OCI-LY1 (cell line): ENCODE results near the gene CELA2A.
"Not testable (repeated sequence)": the region's sequence is repeated elsewhere in the genome, so short reads cannot be mapped to it uniquely, and the experiment has no call there.

Experiments
- H2AFZ ChIP-seq: fragments of 200-600 bp; sonication (generic), shearing (Covaris generic); 2 replicates; pipeline ENCODE4 v1.6.0; 2014; ENCODE audit warnings: antibody characterized with exemption, mild to moderate bottlenecking, low read length
- H3F3A ChIP-seq: fragments of 200-600 bp; sonication (generic), shearing (Covaris generic); 2 replicates; pipeline ENCODE4 v1.6.0; 2014; ENCODE audit warnings: mild to moderate bottlenecking, antibody characterized with exemption, low read length, moderate library complexity; ENCODE audit not compliant: insufficient read depth
- H3K27ac ChIP-seq: fragments of 200-600 bp; sonication (generic); 2 replicates; pipeline ENCODE4 v1.5.1; 2014; ENCODE audit warnings: low read length, mixed run types, mild to moderate bottlenecking, low read depth; ENCODE audit not compliant: poor library complexity, severe bottlenecking
- H3K27me3 ChIP-seq: fragments of 200-600 bp; sonication (generic); 2 replicates; pipeline ENCODE4 v1.6.0; 2014; ENCODE audit warnings: antibody characterized with exemption, mild to moderate bottlenecking, low read length, moderate library complexity; ENCODE audit not compliant: insufficient read depth
- H3K36me3 ChIP-seq: fragments of 200-600 bp; sonication (generic); 2 replicates; pipeline ENCODE4 v1.6.1; 2014; ENCODE audit warnings: mild to moderate bottlenecking, antibody characterized with exemption, low read length, moderate library complexity, mixed read lengths; ENCODE audit not compliant: insufficient read depth
- H3K4me1 ChIP-seq: fragments of 200-600 bp; sonication (generic); 2 replicates; pipeline ENCODE4 v1.5.1; 2014; ENCODE audit warnings: mild to moderate bottlenecking, low read length, moderate library complexity; ENCODE audit not compliant: insufficient read depth, severe bottlenecking
- H3K4me2 ChIP-seq: fragments of 200-600 bp; sonication (generic), shearing (Covaris generic); 2 replicates; pipeline ENCODE4 v1.6.1; 2014; ENCODE audit warnings: low read length
- H3K4me3 ChIP-seq: fragments of 200-600 bp; sonication (generic); 2 replicates; pipeline ENCODE4 v1.5.1; 2014; ENCODE audit warnings: low read length, low read depth, mild to moderate bottlenecking, mixed read lengths; ENCODE audit not compliant: poor library complexity, severe bottlenecking
- H3K79me2 ChIP-seq: fragments of 200-600 bp; shearing (Covaris generic); 2 replicates; pipeline ENCODE4 v1.6.1; 2016; ENCODE audit warnings: mixed run types, low read length, mixed read lengths; ENCODE audit not compliant: insufficient read depth
- H3K9ac ChIP-seq: fragments of 200-600 bp; sonication (generic), shearing (Covaris generic); 2 replicates; pipeline ENCODE4 v1.6.1; 2014; ENCODE audit warnings: mild to moderate bottlenecking, low read length, mixed read lengths
- H3K9me2 ChIP-seq: fragments of 200-600 bp; sonication (generic), shearing (Covaris generic); 2 replicates; pipeline ENCODE4 v1.6.1; 2014; ENCODE audit warnings: low read depth, mild to moderate bottlenecking, low read length, mixed read lengths
- H3K9me3 ChIP-seq: fragments of 200-600 bp; shearing (Covaris generic); 2 replicates; pipeline ENCODE4 v1.6.1; 2014; ENCODE audit warnings: low read length, mixed read lengths
- H4K20me1 ChIP-seq: fragments of 200-600 bp; sonication (generic), shearing (Covaris generic); 2 replicates; pipeline ENCODE4 v1.6.0; 2016; ENCODE audit warnings: mild to moderate bottlenecking, low read length; ENCODE audit not compliant: insufficient read depth
- EZH2 ChIP-seq: fragments of 200-600 bp; sonication (generic), shearing (Covaris generic); IDR thresholded peaks from 2 replicates; pipeline ENCODE4 v1.8.0; 2017; ENCODE audit warnings: borderline replicate concordance, mixed run types, mild to moderate bottlenecking, antibody characterized with exemption, low read length, moderate library complexity, mixed read lengths
- TF ChIP-seq, protein P1 (sequence below): fragments of 200-600 bp; sonication (generic), shearing (Covaris generic); IDR thresholded peaks from 2 replicates; pipeline ENCODE4 v1.5.1; 2017; ENCODE audit warnings: mild to moderate bottlenecking, antibody characterized with exemption, low read length, moderate library complexity, mixed read lengths

The CELA2A gene

DNA sequence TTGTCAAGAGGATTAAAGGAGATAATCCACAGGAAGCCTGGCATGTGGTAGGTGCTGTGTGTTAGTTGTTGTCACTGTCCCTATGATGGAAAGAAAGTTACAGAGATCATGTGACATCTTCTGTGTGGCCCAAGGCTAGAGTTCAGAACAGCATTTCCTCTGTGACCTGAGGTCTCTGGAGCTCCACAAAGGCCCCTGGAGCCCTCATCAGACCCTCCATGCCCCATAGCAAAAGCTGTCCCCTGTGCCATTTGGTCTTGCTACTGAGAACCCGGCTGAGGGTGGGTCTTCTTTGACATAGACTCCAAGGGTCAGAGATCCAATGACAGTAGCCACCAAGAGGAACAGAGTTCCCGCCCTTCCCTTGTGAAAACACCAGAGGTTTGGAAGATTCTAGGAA lies 27.4 kb downstream of the CELA2A start:
- Histone ChIP-seq H3K36me3 (no peaks in the 10 kb centered on the region), H3K9ac (no peak overlapping the region), H3K4me1 (no peaks in the 10 kb centered on the region), H3K27me3 (no peaks in the 10 kb centered on the region), H3K9me2 (no peaks in the 10 kb centered on the region), H4K20me1 (no peaks in the 10 kb centered on the region), H2AFZ (no peak overlapping the region), H3K27ac (no peak overlapping the region), H3K9me3 (no peaks in the 10 kb centered on the region), H3K4me3 (no peak overlapping the region), H3K79me2 (no peaks in the 10 kb centered on the region), H3F3A (no peaks in the 10 kb centered on the region), H3K4me2 (no peak overlapping the region)
- no peak for TF ChIP-seq EZH2
- TF ChIP-seq, protein P1, sequence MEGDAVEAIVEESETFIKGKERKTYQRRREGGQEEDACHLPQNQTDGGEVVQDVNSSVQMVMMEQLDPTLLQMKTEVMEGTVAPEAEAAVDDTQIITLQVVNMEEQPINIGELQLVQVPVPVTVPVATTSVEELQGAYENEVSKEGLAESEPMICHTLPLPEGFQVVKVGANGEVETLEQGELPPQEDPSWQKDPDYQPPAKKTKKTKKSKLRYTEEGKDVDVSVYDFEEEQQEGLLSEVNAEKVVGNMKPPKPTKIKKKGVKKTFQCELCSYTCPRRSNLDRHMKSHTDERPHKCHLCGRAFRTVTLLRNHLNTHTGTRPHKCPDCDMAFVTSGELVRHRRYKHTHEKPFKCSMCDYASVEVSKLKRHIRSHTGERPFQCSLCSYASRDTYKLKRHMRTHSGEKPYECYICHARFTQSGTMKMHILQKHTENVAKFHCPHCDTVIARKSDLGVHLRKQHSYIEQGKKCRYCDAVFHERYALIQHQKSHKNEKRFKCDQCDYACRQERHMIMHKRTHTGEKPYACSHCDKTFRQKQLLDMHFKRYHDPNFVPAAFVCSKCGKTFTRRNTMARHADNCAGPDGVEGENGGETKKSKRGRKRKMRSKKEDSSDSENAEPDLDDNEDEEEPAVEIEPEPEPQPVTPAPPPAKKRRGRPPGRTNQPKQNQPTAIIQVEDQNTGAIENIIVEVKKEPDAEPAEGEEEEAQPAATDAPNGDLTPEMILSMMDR: no peak

DNA sequence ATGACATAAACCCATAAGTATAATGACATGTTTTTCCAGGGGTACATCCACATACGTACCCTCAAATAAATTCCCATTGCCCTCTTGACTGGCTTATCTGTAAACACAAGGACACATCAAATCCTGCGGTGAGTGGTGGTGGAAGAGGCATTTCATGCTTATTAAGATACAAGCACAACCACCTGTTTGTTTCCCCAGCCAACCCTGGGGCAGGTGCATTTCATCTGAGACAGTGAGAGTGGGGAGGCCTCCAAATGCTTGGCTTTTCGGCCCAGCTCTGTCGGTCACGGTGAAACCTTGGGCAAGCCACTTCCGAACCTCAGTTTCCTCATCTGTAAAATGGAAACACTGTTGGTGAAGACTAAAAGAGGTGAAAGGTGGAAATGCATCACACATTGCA lies 27.9 kb downstream of the CELA2A start:
- H3K36me3 ChIP-seq, H3K27me3 ChIP-seq, H3K9me3 ChIP-seq, H4K20me1 ChIP-seq, H3F3A ChIP-seq, H3K4me3 ChIP-seq, H3K9me2 ChIP-seq, H3K9ac ChIP-seq, H3K4me1 ChIP-seq, H2AFZ ChIP-seq, H3K27ac ChIP-seq, H3K79me2 ChIP-seq, H3K4me2 ChIP-seq: not testable (repeated sequence)

DNA sequence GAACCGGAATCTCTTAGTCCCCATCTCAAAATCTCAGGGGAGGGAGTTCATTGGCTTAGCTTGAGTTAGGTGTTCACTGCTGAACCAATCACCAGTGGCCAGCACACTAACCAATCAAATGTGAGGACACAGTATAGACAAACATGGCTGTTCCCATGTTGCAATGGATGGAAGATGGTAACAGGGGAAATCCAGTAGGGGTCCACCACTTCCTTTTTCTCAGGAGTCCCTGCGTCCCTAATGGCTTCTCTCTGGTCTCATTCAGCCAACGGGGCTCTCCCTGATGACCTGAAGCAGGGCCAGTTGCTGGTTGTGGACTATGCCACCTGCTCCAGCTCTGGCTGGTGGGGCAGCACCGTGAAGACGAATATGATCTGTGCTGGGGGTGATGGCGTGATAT lies 29.1 kb downstream of the CELA2A start:
- no peaks in the 10 kb centered on the region for H3K27me3 ChIP-seq
- no peak overlapping the region for H3K4me3 ChIP-seq
- H3K36me3 ChIP-seq: no peaks in the 10 kb centered on the region
- no peaks in the 10 kb centered on the region for H3K79me2 ChIP-seq
- H4K20me1 ChIP-seq: no peaks in the 10 kb centered on the region
- H2AFZ ChIP-seq: no peak overlapping the region
- H3K27ac ChIP-seq: no peak overlapping the region
- no peaks in the 10 kb centered on the region for H3K4me1 ChIP-seq
- H3K9ac ChIP-seq: no peak overlapping the region
- no peaks in the 10 kb centered on the region for H3K9me3 ChIP-seq
- no peaks in the 10 kb centered on the region for H3F3A ChIP-seq
- H3K4me2 ChIP-seq: no peak overlapping the region
- no peak for TF ChIP-seq EZH2
- TF ChIP-seq, protein P1: no peak
- H3K9me2 ChIP-seq: no peaks in the 10 kb centered on the region

DNA sequence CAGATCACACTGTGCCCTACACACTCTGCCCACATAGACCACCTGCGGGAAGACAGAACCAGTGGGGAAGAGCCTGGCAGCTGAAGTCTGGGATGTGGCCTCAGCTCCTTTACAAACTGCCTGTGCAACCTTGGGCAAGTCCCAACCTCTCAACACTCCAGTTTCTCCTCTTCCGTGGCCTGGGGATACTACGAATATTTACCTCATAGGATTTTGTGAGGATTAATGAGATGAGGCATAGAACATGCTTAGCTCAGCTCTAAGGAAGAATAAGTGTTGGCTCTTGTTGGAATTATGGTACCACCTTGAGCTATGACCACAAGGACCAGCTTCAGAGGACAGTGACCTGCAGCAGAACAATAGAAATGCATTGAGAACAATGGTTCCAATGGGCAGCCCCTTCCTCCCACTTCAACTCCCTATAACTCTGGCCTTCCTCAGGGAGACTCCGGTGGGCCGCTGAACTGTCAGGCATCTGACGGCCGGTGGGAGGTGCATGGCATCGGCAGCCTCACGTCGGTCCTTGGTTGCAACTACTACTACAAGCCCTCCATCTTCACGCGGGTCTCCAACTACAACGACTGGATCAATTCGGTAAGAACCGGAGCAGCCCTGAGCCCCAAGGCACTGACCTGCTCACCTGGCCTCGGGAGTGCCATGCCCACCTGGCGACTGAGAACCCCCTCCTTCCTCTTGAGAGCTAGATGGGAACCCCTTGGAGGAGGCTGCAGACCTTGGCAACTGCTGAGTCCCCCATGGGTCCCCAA lies 30.5 kb downstream of the CELA2A start:
- not testable (repeated sequence) for H3K4me2 ChIP-seq, H3F3A ChIP-seq, H3K36me3 ChIP-seq, H3K4me1 ChIP-seq, H3K27ac ChIP-seq, H3K4me3 ChIP-seq, H3K9ac ChIP-seq, H2AFZ ChIP-seq, H3K79me2 ChIP-seq, H3K27me3 ChIP-seq, H3K9me3 ChIP-seq, H4K20me1 ChIP-seq, H3K9me2 ChIP-seq
